Ectodermal cell (in vitro differentiated cells): ENCODE data around the gene DVL2.
A peak's percentile ranks its signal among the peaks of the same experiment; 100 is the strongest.

ENCODE experiments used
- H3K27ac ChIP-seq: 2 replicates; pipeline ENCODE4 v1.7.0; 2013; ENCODE audit warnings: mild to moderate bottlenecking, low read depth, low read length; ENCODE audit not compliant: insufficient read depth, poor library complexity, severe bottlenecking
- H3K27me3 ChIP-seq: 2 replicates; pipeline ENCODE4 v1.7.0; 2013; ENCODE audit warnings: mild to moderate bottlenecking, low read length; ENCODE audit not compliant: insufficient read depth, control insufficient read depth, poor library complexity, severe bottlenecking
- H3K36me3 ChIP-seq: one replicate; pipeline ENCODE4 v1.7.0; 2013; ENCODE audit warnings: low read length; ENCODE audit not compliant: control insufficient read depth, insufficient read depth
- H3K4me1 ChIP-seq: one replicate; pipeline ENCODE4 v1.7.0; 2013; ENCODE audit warnings: low read length; ENCODE audit not compliant: control insufficient read depth, insufficient read depth
- H3K4me3 ChIP-seq: 2 replicates; pipeline ENCODE4 v1.7.0; 2013; ENCODE audit warnings: low read depth, low read length, control low read depth; ENCODE audit not compliant: insufficient read depth
- H3K9me3 ChIP-seq: 2 replicates; pipeline ENCODE4 v1.7.0; 2013; ENCODE audit warnings: mild to moderate bottlenecking, low read length, moderate library complexity; ENCODE audit not compliant: control insufficient read depth
- WGBS, 2 experiments: methylation state at CpG; one replicate each; pipeline ENCODE4 v1.1.7; 2013; ENCODE audit warnings: missing lambda C conversion rate in 2 of 2; 5-methylcytosine and 5-hydroxymethylcytosine counted together

The DVL2 gene

DNA sequence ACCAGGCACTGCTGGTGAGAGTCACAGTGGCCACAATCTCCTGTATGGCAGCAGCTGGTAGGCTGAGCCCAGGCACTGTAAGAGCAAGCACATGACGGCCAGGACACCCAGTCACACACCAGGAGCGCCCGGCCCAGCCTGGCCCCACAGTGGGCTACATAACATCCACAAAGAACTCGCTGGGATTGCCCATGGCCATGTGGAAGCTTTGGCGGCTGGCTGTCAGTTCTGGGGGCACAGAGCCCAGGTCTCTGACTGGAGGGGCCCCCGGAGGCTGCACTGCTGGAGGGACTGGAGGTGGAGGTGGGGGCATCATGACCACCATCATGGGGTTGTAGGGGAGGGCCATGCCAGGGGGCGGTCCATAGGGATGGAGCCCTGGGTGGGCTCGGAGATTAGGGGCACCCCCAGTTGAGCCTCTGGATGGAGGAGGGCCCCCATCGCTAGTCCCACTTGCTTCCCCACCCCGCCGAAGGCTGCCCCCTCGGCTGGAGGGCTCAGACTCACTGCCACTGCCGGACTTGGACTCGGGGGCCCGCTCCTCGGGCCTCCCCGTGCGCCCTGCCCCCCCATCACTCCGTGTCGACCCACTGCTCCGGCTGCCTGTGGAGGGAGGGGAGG lies 8.5 kb downstream of the DVL2 start:
- H3K9me3 ChIP-seq = no peaks in the 10 kb centered on the region
- H3K4me1 ChIP-seq = no peaks in the 10 kb centered on the region
- WGBS, 2 experiments = 90 to 92% methylated on average over 21 of the region's 21 CpGs
- H3K36me3 ChIP-seq = peaks cover 74% of the 10 kb centered on the region
- H3K27ac ChIP-seq = peak overlapping the region; percentile 8
- no peaks in the 10 kb centered on the region for H3K27me3 ChIP-seq
- H3K4me3 ChIP-seq = no peak overlapping the region

- Histone ChIP-seq H3K36me3 (peaks cover 66% of the 10 kb centered on the region), H3K27ac (no peak overlapping the region)
- 83% methylated on average over 15 of the region's 15 CpGs for WGBS, 2 experiments
Measured at GRCh38 chr17:7224661-7225111, 9.6 kb downstream of the DVL2 start.

GRCh38 chr17:7224110-7224509 lies 10.2 kb downstream of the DVL2 start:
- Histone ChIP-seq H3K27ac (no peak overlapping the region), H3K4me3 (no peak overlapping the region), H3K4me1 (peaks cover 4% of the 10 kb centered on the region), H3K9me3 (no peaks in the 10 kb centered on the region), H3K27me3 (no peaks in the 10 kb centered on the region), H3K36me3 (peaks cover 61% of the 10 kb centered on the region)
- 88 to 92% methylated on average over 10 of the region's 10 CpGs for WGBS, 2 experiments

More at GRCh38 chr17:7224661-7225111, 9.6 kb downstream of the DVL2 start:
- no peaks in the 10 kb centered on the region for H3K9me3 ChIP-seq
- no peak overlapping the region for H3K4me3 ChIP-seq
- H3K27me3 ChIP-seq = no peaks in the 10 kb centered on the region
- H3K4me1 ChIP-seq = no peaks in the 10 kb centered on the region

GRCh38 chr17:7223375-7223774 lies 10.9 kb downstream of the DVL2 start:
- Histone ChIP-seq H3K27ac (no peak overlapping the region), H3K4me1 (peaks cover 12% of the 10 kb centered on the region), H3K27me3 (no peaks in the 10 kb centered on the region), H3K9me3 (no peaks in the 10 kb centered on the region), H3K4me3 (no peak overlapping the region), H3K36me3 (peaks cover 53% of the 10 kb centered on the region)
- WGBS, 2 experiments = 95 to 98% methylated on average over 4 of the region's 4 CpGs

DNA sequence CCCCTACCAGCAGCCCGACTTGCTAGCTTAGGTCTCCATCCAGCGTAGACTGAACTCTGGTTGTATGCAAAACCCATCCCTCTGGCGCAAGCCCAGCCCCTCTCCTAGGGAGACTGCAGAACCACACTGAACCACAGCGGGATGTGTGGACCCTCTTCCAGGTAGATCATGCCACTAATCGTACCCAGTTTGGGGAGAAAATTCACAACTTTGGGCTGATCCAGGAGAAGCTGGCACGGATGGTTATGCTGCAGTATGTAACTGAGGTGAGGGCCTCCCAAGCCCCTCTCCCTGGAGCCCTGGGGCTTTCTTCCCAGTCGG lies 11.4 kb downstream of the DVL2 start:
- 90 to 94% methylated on average over 7 of the region's 7 CpGs for WGBS, 2 experiments
- Histone ChIP-seq H3K36me3 (peaks cover 49% of the 10 kb centered on the region), H3K9me3 (no peaks in the 10 kb centered on the region), H3K27ac (no peak overlapping the region), H3K4me1 (peaks cover 16% of the 10 kb centered on the region), H3K4me3 (no peak overlapping the region), H3K27me3 (no peaks in the 10 kb centered on the region)

- 93 to 95% methylated on average over 15 of the region's 15 CpGs for WGBS, 2 experiments
- Histone ChIP-seq H3K9me3 (no peaks in the 10 kb centered on the region), H3K4me3 (no peak overlapping the region), H3K36me3 (peaks cover 45% of the 10 kb centered on the region), H3K27ac (no peak overlapping the region), H3K27me3 (no peaks in the 10 kb centered on the region), H3K4me1 (peaks cover 20% of the 10 kb centered on the region)
Measured at GRCh38 chr17:7222093-7222971, 12.0 kb downstream of the DVL2 start.

GRCh38 chr17:7221278-7222092 lies 12.8 kb downstream of the DVL2 start:
- Histone ChIP-seq H3K4me3 (no peak overlapping the region), H3K27ac (no peak overlapping the region), H3K4me1 (peaks cover 23% of the 10 kb centered on the region), H3K36me3 (peaks cover 39% of the 10 kb centered on the region), H3K9me3 (no peaks in the 10 kb centered on the region), H3K27me3 (no peaks in the 10 kb centered on the region)
- WGBS, 2 experiments = 95 to 96% methylated on average over 10 of the region's 10 CpGs

DNA sequence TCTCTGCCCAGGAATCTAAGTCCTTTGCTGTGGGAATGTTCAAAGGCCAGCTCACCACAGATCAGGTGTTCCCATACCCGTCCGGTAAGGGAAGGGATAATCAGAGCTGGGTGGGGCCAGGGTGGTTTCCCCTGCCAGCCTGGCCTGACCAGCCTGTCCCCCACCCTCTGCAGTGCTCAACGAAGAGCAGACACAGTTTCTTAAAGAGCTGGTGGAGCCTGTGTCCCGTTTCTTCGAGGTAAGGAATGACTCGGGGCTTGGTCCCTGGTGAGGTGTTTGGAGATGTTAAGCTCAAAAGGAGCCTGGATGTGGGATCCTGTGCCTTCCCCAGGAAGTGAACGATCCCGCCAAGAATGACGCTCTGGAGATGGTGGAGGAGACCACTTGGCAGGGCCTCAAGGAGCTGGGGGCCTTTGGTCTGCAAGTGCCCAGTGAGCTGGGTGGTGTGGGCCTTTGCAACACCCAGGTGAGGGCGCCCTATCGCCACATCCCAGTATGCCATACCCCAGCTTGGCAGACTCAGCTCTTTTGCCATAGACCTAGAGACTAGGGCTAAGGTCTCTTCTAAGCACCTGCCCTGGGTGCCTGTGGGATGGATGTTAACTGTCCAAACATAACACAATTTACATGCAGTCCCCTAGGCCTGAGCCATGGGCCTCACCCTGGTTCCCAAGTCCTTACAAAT lies 13.6 kb downstream of the DVL2 start:
- Histone ChIP-seq H3K4me3 (peak overlapping the region; percentile 87), H3K4me1 (peaks cover 30% of the 10 kb centered on the region), H3K27ac (peak overlapping the region; percentile 65), H3K9me3 (no peaks in the 10 kb centered on the region), H3K27me3 (no peaks in the 10 kb centered on the region), H3K36me3 (peaks cover 31% of the 10 kb centered on the region)
- WGBS, 2 experiments = 52 to 57% methylated on average over 11 of the region's 11 CpGs

DNA sequence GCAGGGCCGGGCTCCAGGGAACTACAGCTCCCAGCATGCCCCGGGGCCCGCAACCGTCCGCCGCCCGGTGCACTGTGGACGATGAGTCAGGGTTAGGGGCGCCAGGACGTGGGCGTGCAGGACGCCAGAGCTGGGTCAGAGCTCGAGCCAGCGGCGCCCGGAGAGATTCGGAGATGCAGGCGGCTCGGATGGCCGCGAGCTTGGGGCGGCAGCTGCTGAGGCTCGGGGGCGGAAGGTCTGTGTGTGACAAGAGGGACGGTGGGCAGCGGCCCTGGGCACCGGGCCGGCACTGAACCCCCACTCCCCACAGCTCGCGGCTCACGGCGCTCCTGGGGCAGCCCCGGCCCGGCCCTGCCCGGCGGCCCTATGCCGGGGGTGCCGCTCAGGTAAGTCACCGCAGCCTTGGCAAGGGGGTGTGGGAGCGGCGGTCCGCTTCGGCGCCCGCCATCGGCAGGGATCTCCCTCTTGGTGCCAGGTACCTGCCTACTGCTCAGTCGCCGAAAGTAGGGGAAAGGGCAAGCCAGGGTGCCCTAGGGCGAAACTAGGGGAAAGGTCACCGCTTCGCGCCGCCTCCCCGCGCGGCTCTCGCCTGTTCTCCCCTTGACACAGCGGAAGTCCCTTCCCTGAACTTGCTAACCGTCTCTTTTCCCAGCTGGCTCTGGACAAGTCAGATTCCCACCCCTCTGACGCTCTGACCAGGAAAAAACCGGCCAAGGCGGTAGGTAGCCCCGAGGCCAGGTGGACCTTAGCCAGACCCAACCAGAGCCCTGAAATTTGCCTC lies 14.3 kb downstream of the DVL2 start, which contains the start of the genes ACADVL and DLG4:
Gene ACADVL (plus strand): TSS at position 127 of the 781 bp plus-strand sequence. CDS start 47 bp downstream, at position 174.
Gene DLG4 (minus strand): TSS at position 25 of the 781 bp plus-strand sequence.
- WGBS, 2 experiments = 1% methylated on average over 63 of the region's 63 CpGs
- H3K9me3 ChIP-seq = no peaks in the 10 kb centered on the region
- H3K4me3 ChIP-seq = peak within 1 kb of the TSS; percentile 87
- peaks cover 24% of the 10 kb centered on the region for H3K36me3 ChIP-seq
- H3K27me3 ChIP-seq = no peaks in the 10 kb centered on the region
- H3K27ac ChIP-seq = peak within 1 kb of the TSS; percentile 75
- H3K4me1 ChIP-seq = peaks cover 36% of the 10 kb centered on the region
